Ovary (tissue), 3 donors: ENCODE measurements around the gene ZC3HAV1.

Source experiments
- CTCF ChIP-seq, 3 donors: fragments of 450-650 bp in 2 of 3; fragments of 200-600 bp in 1 of 3; IDR thresholded peaks; one replicate each; pipeline versions ENCODE4 v1.5.1 to v1.8.0; 2016 to 2022; ENCODE audit warnings: antibody characterized with exemption in 3 of 3, mild to moderate bottlenecking in 1 of 3
- POLR2A ChIP-seq: fragments of 450-650 bp; IDR thresholded peaks from one replicate; pipeline ENCODE4 v1.6.1; 2017; ENCODE audit warnings: antibody characterized with exemption, mild to moderate bottlenecking, moderate library complexity
- donor health status: DM: no; HTN: no; CAD: no.

DNA sequence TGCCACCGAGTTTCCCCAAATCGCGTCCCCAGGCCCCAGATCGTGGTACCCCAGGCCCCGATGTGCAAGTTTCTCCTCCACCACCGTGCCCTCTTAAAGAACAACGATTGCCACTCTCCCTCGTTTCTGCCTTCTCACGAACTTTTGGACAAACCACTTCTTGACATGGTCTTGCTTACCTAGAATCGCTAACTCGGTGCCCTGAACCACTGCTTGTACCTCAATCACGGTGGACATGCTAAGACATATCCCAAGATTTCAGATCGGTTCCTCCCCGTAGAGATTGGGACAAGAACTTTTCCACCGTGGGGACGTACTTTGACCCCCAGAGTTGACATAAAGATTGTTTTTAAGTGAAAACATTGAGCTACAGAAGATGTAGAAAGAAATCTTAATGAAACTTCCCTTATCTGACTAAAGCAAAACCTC, 477 bp upstream of the ZC3HAV1 start:
- TF ChIP-seq POLR2A (no peak), CTCF (IDR thresholded peaks at IDR 0.05) (no peak)
